OCI-LY7 (cell line): ENCODE data around the gene PROM2.

Source experiments
- CTCF ChIP-seq: fragments of 200-600 bp; sonication (generic); conservative IDR thresholded peaks from 2 replicates; pipeline ENCODE4 v1.5.1; 2014; ENCODE audit warnings: mild to moderate bottlenecking, antibody characterized with exemption, low read length, moderate library complexity, mixed read lengths
- EZH2phosphoT487 ChIP-seq: fragments of 200-600 bp; sonication (generic); IDR thresholded peaks from 2 replicates; pipeline ENCODE4 v1.6.1; 2018; ENCODE audit warnings: low read depth, borderline replicate concordance, mild to moderate bottlenecking, mixed run types, antibody characterized with exemption, low read length, moderate library complexity, mixed read lengths

- TF ChIP-seq CTCF (no peak), EZH2phosphoT487 (no peak)
Measured at GRCh38 chr2:95331606-95332005, 57.4 kb downstream of the PROM2 start.
